WTC11 (cell line): ENCODE measurements around the gene TRIM60. TPM values are rescaled to one million over a fixed set of nuclear protein-coding genes. Genes with fewer than 3 reads are reported as not detected.
"Not testable (repeated sequence)": the region's sequence is repeated elsewhere in the genome, so short reads cannot be mapped to it uniquely, and the experiment has no call there.

Experiments
- ATAC-seq: fragments of 200-7000 bp; cut with Tn5 transposase; 2 replicates; pipeline ENCODE4 v1.10.0; 2021; ENCODE audit warnings: mild to moderate bottlenecking, moderate library complexity
- CTCF ChIA-PET: fragments of 300-600 bp; sonication (Branson Sonifier 250); formaldehyde crosslinking; loops from one replicate; lab custom pipeline; 2021; ENCODE audit warnings: antibody characterized with exemption; lab: Charles Lee
- POLR2A ChIA-PET: fragments of 350-600 bp; sonication (Branson Sonifier 250); formaldehyde crosslinking; loops from one replicate; lab custom pipeline; 2021; ENCODE audit warnings: antibody characterized with exemption; lab: Charles Lee
- DNase-seq: peaks from one replicate; pipeline ENCODE4 v3.0.0; 2021; ENCODE audit warnings: low spot score
- H3K27ac Mint-ChIP-seq: 2 replicates; pipeline ENCODE4 v1.8.0; 2021; ENCODE audit warnings: mixed read lengths
- H3K27me3 Mint-ChIP-seq: 2 replicates; pipeline ENCODE4 v1.8.0; 2021; ENCODE audit warnings: low read depth, mild to moderate bottlenecking, moderate library complexity, mixed read lengths
- H3K36me3 Mint-ChIP-seq: 2 replicates; pipeline ENCODE4 v1.8.0; 2021; ENCODE audit warnings: mixed read lengths
- H3K4me1 Mint-ChIP-seq: 2 replicates; pipeline ENCODE4 v1.8.0; 2022; ENCODE audit warnings: mixed read lengths
- H3K4me3 Mint-ChIP-seq: 2 replicates; pipeline ENCODE4 v1.8.0; 2021; ENCODE audit warnings: mild to moderate bottlenecking, moderate library complexity, mixed read lengths
- H3K9me3 Mint-ChIP-seq: 2 replicates; pipeline ENCODE4 v1.8.0; 2021; ENCODE audit warnings: mixed read lengths
- ELF4 ChIP-seq: sonication (generic); formaldehyde crosslinking; IDR thresholded peaks from 2 replicates; pipeline ENCODE4 v1.8.1; 2022; ENCODE audit warnings: low read depth, mild to moderate bottlenecking, moderate library complexity, missing genetic modification reagents
- EMX1 ChIP-seq: fragments of 250-450 bp; sonication (Bioruptor Pico); IDR thresholded peaks from 2 replicates; pipeline ENCODE4 v1.8.0; 2021; ENCODE audit warnings: mild to moderate bottlenecking
- ESRRA ChIP-seq: sonication (generic); formaldehyde crosslinking; IDR thresholded peaks from 2 replicates; pipeline ENCODE4 v1.8.1; 2022; ENCODE audit warnings: mild to moderate bottlenecking, missing genetic modification reagents, borderline replicate concordance
- ETV6 ChIP-seq: sonication (generic); formaldehyde crosslinking; IDR thresholded peaks from 2 replicates; pipeline ENCODE4 v1.8.1; 2022; ENCODE audit warnings: mild to moderate bottlenecking, missing genetic modification reagents
- FOXJ3 ChIP-seq: sonication (generic); formaldehyde crosslinking; IDR thresholded peaks from 2 replicates; pipeline ENCODE4 v1.9.0; 2021; ENCODE audit warnings: missing genetic modification reagents, mild to moderate bottlenecking, borderline replicate concordance
- FOXK1 ChIP-seq: sonication (generic); formaldehyde crosslinking; IDR thresholded peaks from 2 replicates; pipeline ENCODE4 v1.8.0; 2022; ENCODE audit warnings: mild to moderate bottlenecking, moderate library complexity, missing genetic modification reagents
- GABPB1 ChIP-seq: sonication (generic); formaldehyde crosslinking; IDR thresholded peaks from 2 replicates; pipeline ENCODE4 v1.8.1; 2023; ENCODE audit warnings: mild to moderate bottlenecking, missing genetic modification reagents
- HMGA2 ChIP-seq: fragments of 250-450 bp; sonication (Bioruptor Pico); IDR thresholded peaks from 2 replicates; pipeline ENCODE4 v1.4.0; 2021; ENCODE audit warnings: mild to moderate bottlenecking, moderate library complexity
- IRF2 ChIP-seq: sonication (generic); formaldehyde crosslinking; IDR thresholded peaks from 2 replicates; pipeline ENCODE4 v1.8.0; 2022; ENCODE audit warnings: low read depth, missing genetic modification reagents, borderline replicate concordance
- JUN ChIP-seq: sonication (generic); formaldehyde crosslinking; IDR thresholded peaks from 2 replicates; pipeline ENCODE4 v1.8.0; 2023; ENCODE audit warnings: mild to moderate bottlenecking, missing genetic modification reagents
- KAT7 ChIP-seq: sonication (generic); formaldehyde crosslinking; IDR thresholded peaks from 2 replicates; pipeline ENCODE4 v1.8.1; 2023; ENCODE audit warnings: missing genetic modification reagents, mild to moderate bottlenecking, borderline replicate concordance
- NFATC4 ChIP-seq: fragments of 250-450 bp; sonication (Bioruptor Pico); IDR thresholded peaks from 2 replicates; pipeline ENCODE4 v1.9.0; 2021; ENCODE audit warnings: mild to moderate bottlenecking
- NFYB ChIP-seq: sonication (generic); formaldehyde crosslinking; conservative IDR thresholded peaks from 2 replicates; pipeline ENCODE4 v1.8.0; 2022; ENCODE audit warnings: low read depth, missing genetic modification reagents
- NR3C1 ChIP-seq: sonication (generic); formaldehyde crosslinking; conservative IDR thresholded peaks from 2 replicates; pipeline ENCODE4 v1.8.1; 2023; ENCODE audit warnings: low read depth, mild to moderate bottlenecking, missing genetic modification reagents
- RELA ChIP-seq: sonication (generic); formaldehyde crosslinking; IDR thresholded peaks from 2 replicates; pipeline ENCODE4 v1.8.1; 2022; ENCODE audit warnings: missing genetic modification reagents, mild to moderate bottlenecking, borderline replicate concordance
- SMAD3 ChIP-seq: sonication (generic); formaldehyde crosslinking; IDR thresholded peaks from 2 replicates; pipeline ENCODE4 v1.8.0; 2022; ENCODE audit warnings: missing genetic modification reagents, mild to moderate bottlenecking, borderline replicate concordance
- SP1 ChIP-seq: sonication (generic); formaldehyde crosslinking; conservative IDR thresholded peaks from 2 replicates; pipeline ENCODE4 v1.8.1; 2022; ENCODE audit warnings: missing genetic modification reagents
- TEAD4 ChIP-seq: sonication (generic); formaldehyde crosslinking; IDR thresholded peaks from 2 replicates; pipeline ENCODE4 v1.8.0; 2022; ENCODE audit warnings: mild to moderate bottlenecking, missing genetic modification reagents
- ZNF138 ChIP-seq: sonication (generic); formaldehyde crosslinking; conservative IDR thresholded peaks from 2 replicates; pipeline ENCODE4 v1.8.1; 2022; ENCODE audit warnings: mild to moderate bottlenecking, moderate library complexity, missing genetic modification reagents
- ZNF423 ChIP-seq: fragments of 250-450 bp; sonication (Bioruptor Pico); IDR thresholded peaks from 2 replicates; pipeline ENCODE4 v2.1.2; 2022; ENCODE audit warnings: mild to moderate bottlenecking, moderate library complexity
- total RNA-seq: library from RNA; stranded (reverse); gene quantifications from 3 replicates; pipeline ENCODE4 v1.2.3, GENCODE V29; 2021
- TF ChIP-seq, protein P1 (sequence below): sonication (generic); formaldehyde crosslinking; IDR thresholded peaks from 2 replicates; pipeline ENCODE4 v1.8.0; 2022; ENCODE audit warnings: missing genetic modification reagents
- TF ChIP-seq, protein P2 (sequence below): sonication (generic); formaldehyde crosslinking; IDR thresholded peaks from 2 replicates; pipeline ENCODE4 v1.8.1; 2023; ENCODE audit warnings: mild to moderate bottlenecking, missing genetic modification reagents
- TF ChIP-seq, protein P3 (sequence below): sonication (generic); formaldehyde crosslinking; IDR thresholded peaks from 2 replicates; pipeline ENCODE4 v1.8.1; 2022; ENCODE audit warnings: mild to moderate bottlenecking, moderate library complexity, missing genetic modification reagents
- TF ChIP-seq, protein P4 (sequence below): sonication (generic); formaldehyde crosslinking; conservative IDR thresholded peaks from 2 replicates; pipeline ENCODE4 v1.8.1; 2022; ENCODE audit warnings: mild to moderate bottlenecking, missing genetic modification reagents

The TRIM60 gene
- total RNA-seq, 1 experiment from 2014 or later = not detected

DNA sequence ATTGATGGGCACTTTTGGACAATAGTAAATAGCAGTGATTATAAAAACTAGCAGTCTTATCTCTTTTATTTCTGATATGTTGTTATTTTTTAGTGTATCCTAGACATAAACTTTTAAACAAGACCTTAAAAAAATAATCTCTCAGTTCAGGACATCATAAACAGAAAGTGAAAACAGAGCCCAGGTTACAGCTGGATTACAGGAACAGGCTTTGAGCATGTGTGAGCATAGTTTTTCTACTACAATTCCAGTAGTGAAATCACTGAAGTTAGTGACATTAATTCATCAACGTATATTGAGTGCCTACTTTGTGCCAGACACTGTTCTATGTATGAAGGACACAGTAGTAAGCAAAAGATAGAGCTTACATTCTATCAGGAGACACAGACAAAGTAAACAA lies 38.8 kb downstream of the TRIM60 start (continued):
- TF ChIP-seq, protein P1, sequence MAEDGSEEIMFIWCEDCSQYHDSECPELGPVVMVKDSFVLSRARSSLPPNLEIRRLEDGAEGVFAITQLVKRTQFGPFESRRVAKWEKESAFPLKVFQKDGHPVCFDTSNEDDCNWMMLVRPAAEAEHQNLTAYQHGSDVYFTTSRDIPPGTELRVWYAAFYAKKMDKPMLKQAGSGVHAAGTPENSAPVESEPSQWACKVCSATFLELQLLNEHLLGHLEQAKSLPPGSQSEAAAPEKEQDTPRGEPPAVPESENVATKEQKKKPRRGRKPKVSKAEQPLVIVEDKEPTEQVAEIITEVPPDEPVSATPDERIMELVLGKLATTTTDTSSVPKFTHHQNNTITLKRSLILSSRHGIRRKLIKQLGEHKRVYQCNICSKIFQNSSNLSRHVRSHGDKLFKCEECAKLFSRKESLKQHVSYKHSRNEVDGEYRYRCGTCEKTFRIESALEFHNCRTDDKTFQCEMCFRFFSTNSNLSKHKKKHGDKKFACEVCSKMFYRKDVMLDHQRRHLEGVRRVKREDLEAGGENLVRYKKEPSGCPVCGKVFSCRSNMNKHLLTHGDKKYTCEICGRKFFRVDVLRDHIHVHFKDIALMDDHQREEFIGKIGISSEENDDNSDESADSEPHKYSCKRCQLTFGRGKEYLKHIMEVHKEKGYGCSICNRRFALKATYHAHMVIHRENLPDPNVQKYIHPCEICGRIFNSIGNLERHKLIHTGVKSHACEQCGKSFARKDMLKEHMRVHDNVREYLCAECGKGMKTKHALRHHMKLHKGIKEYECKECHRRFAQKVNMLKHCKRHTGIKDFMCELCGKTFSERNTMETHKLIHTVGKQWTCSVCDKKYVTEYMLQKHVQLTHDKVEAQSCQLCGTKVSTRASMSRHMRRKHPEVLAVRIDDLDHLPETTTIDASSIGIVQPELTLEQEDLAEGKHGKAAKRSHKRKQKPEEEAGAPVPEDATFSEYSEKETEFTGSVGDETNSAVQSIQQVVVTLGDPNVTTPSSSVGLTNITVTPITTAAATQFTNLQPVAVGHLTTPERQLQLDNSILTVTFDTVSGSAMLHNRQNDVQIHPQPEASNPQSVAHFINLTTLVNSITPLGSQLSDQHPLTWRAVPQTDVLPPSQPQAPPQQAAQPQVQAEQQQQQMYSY (CRISPR knock-in tag) = no peak
- TF ChIP-seq ESRRA (CRISPR knock-in tag) (no peak), NR3C1 (CRISPR knock-in tag) (no peak), KAT7 (CRISPR knock-in tag) (no peak), ZNF138 (CRISPR knock-in tag) (no peak), EMX1 (no peak), JUN (CRISPR knock-in tag) (no peak)
- TF ChIP-seq, protein P2, sequence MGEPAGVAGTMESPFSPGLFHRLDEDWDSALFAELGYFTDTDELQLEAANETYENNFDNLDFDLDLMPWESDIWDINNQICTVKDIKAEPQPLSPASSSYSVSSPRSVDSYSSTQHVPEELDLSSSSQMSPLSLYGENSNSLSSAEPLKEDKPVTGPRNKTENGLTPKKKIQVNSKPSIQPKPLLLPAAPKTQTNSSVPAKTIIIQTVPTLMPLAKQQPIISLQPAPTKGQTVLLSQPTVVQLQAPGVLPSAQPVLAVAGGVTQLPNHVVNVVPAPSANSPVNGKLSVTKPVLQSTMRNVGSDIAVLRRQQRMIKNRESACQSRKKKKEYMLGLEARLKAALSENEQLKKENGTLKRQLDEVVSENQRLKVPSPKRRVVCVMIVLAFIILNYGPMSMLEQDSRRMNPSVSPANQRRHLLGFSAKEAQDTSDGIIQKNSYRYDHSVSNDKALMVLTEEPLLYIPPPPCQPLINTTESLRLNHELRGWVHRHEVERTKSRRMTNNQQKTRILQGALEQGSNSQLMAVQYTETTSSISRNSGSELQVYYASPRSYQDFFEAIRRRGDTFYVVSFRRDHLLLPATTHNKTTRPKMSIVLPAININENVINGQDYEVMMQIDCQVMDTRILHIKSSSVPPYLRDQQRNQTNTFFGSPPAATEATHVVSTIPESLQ (CRISPR knock-in tag) = no peak
- TF ChIP-seq, all 79 proteins: peak for 0

DNA sequence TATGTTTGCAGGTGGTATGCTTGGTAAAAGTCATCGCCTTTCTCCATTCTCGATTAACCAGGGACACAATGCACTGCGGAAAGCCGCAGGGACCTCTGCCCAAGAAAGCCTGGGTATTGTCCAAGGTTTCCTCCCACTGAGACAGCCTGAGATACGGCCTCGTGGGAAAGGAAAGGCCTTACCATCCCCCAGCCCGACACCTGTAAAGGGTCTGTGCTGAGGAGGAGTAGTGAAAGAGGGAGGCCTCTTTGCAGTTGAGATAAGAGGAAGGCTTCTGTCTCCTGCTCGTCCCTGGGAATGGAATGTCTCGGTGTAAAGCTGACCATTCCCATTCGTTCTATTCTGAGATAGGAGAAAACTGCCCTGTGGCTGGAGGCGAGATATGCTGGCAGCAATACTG lies 41.5 kb downstream of the TRIM60 start:
- H3K4me1 Mint-ChIP-seq, H3K36me3 Mint-ChIP-seq, POLR2A ChIA-PET, H3K4me3 Mint-ChIP-seq, H3K27ac Mint-ChIP-seq, H3K27me3 Mint-ChIP-seq, ATAC-seq, H3K9me3 Mint-ChIP-seq: not testable (repeated sequence)
- CTCF ChIA-PET = interaction anchor here (1.1 to 1.4 kb wide), 2 partner anchors 23 to 305 kb away, joined by 3 to 7 read pairs; no protein-coding TSS in a partner anchor
- peak; percentile 17 for DNase-seq

DNA sequence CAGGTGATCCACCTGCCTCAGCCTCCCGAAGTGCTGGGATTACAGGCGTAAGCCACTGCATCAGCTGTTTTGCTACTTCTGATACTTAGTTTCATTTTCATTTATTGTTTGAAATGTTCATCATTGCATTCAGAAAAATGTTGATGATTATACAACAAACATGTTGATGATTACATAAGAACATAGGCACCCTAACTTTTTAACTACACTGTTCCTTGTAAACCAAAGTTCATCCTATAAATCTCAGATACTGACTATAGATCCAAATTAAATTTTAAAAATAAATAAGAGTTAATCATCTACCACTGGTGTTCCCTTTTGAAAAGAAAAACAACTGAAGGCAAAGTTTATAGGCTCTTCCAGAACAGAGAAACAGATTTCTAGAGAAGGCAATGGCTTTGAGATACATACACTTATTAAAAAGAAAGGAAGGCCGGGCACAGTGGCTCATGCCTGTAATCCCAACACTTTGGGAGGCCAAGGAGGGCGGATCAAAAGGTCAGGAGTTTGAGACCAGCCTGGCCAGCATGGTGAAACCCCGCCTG lies 45.3 kb downstream of the TRIM60 start:
- ATAC-seq = no peak
- POLR2A ChIA-PET = interaction anchor here (0.6 kb wide), 1 partner anchor 8 kb away, joined by 5 read pairs; no protein-coding TSS in a partner anchor
- TF ChIP-seq FOXJ3 = no peak
- no peak for TF ChIP-seq TEAD4
- TF ChIP-seq HMGA2 (CRISPR knock-in tag) = no peak
- TF ChIP-seq SP1 (CRISPR knock-in tag) = no peak
- no peak for TF ChIP-seq ZNF423
- no peak for TF ChIP-seq ETV6 (CRISPR knock-in tag)
- TF ChIP-seq ELF4 (CRISPR knock-in tag) = no peak
- no peak for TF ChIP-seq SMAD3 (CRISPR knock-in tag)
- TF ChIP-seq, all 79 proteins: peak for 0
- Mint-ChIP-seq H3K36me3 (peaks cover 10% of the 10 kb centered on the region), H3K4me1 (peaks cover 6% of the 10 kb centered on the region), H3K27ac (no peak overlapping the region), H3K9me3 (no peaks in the 10 kb centered on the region), H3K4me3 (no peak overlapping the region), H3K27me3 (no peaks in the 10 kb centered on the region)
- DNase-seq = no peak
- CTCF ChIA-PET = interaction anchor here (1.4 kb wide), 1 partner anchor 20 kb away, joined by 3 read pairs; no protein-coding TSS in a partner anchor

DNA sequence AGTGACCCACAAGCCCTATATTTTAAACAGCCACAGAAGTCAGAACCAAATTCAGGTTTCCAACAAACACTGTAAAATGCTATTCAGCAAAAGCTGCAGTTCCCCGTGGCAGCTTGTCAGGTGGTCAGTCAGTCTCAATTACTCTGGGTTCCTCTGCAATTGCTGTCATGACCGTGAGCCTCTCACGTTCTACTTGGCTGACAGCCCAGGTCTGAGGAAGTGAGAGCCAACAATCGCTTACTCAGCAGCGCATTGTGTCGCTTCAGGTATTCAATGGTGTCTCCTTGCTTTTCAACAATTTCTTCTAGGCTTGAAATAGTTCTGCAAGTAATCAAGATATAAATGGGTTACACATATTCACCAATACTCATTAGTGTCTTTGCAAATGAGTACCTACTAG lies 47.7 kb downstream of the TRIM60 start:
- no peaks in the 10 kb centered on the region for H3K4me1 Mint-ChIP-seq
- no peaks in the 10 kb centered on the region for H3K27me3 Mint-ChIP-seq
- ChIA-PET POLR2A (no interaction called here), CTCF (no interaction called here)
- no peak for DNase-seq
- H3K36me3 Mint-ChIP-seq = peaks cover 11% of the 10 kb centered on the region
- H3K27ac Mint-ChIP-seq = no peak overlapping the region
- no peak for ATAC-seq
- no peaks in the 10 kb centered on the region for H3K9me3 Mint-ChIP-seq
- H3K4me3 Mint-ChIP-seq = no peak overlapping the region
- TF ChIP-seq EMX1 (no peak), RELA (CRISPR knock-in tag) (no peak), NFATC4 (CRISPR knock-in tag) (no peak), ZNF138 (CRISPR knock-in tag) (no peak), NFYB (CRISPR knock-in tag) (no peak), NR3C1 (CRISPR knock-in tag) (no peak), SP1 (CRISPR knock-in tag) (no peak), IRF2 (CRISPR knock-in tag) (no peak), GABPB1 (CRISPR knock-in tag) (no peak), FOXJ3 (no peak), FOXK1 (CRISPR knock-in tag) (no peak)
- TF ChIP-seq, protein P3, sequence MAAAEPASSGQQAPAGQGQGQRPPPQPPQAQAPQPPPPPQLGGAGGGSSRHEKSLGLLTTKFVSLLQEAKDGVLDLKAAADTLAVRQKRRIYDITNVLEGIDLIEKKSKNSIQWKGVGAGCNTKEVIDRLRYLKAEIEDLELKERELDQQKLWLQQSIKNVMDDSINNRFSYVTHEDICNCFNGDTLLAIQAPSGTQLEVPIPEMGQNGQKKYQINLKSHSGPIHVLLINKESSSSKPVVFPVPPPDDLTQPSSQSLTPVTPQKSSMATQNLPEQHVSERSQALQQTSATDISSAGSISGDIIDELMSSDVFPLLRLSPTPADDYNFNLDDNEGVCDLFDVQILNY (CRISPR knock-in tag) = no peak
- TF ChIP-seq, protein P4, sequence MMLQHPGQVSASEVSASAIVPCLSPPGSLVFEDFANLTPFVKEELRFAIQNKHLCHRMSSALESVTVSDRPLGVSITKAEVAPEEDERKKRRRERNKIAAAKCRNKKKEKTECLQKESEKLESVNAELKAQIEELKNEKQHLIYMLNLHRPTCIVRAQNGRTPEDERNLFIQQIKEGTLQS (CRISPR knock-in tag) = no peak
